ENCODE results near the gene LMOD2.
"Not testable (repeated sequence)": the region's sequence is repeated elsewhere in the genome, so short reads cannot be mapped to it uniquely, and the experiment has no call there.

Gene LMOD2

DNA sequence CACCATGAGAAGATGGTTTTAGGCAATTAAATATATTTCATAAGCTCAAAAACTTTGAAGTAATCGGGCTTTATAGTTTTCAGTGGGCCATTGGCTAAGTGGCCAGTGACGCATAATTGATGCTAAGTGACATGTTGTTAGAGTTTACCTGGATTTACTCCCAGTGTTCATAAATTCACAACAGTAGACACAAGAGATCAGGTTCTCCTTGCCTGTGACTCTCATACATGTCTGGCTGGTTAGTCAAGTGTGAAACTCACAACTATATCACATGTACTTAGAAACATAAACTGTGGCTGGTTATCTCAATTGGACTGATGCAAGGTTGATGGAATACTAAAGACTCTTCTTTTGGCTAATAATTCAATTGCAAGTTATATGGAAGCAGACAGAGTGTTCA, 27.8 kb upstream of the LMOD2 start:
- DNase-seq (ENCODE audit: insufficient read length) (no peak), FAIRE-seq (no peak)
- no peak for TF ChIP-seq POLR2AphosphoS5 (IDR thresholded peaks at IDR 0.05; ENCODE audit: low read depth, low read length)
- TF ChIP-seq POLR2A (IDR thresholded peaks at IDR 0.05; ENCODE audit: low read depth, low read length), result no peak
- no peak for TF ChIP-seq TAF1 (IDR thresholded peaks at IDR 0.05; ENCODE audit: borderline replicate concordance, low read depth, low read length)

DNA sequence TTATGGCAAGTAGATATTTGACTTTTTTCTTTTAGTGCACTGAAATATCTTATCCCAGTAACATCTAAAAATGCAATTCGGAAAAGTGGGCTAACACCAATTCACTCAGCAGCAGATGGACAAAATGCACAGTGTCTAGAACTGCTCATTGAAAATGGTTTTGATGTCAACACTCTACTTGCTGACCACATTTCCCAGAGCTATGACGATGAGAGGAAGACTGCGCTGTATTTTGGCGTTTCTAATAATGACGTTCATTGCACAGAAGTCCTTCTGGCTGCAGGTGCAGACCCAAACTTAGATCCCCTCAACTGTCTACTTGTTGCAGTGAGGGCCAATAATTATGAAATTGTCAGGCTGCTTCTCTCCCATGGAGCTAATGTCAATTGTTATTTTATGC, 26.8 kb upstream of the LMOD2 start:
- DNase-seq (ENCODE audit: insufficient read length) (no peak), FAIRE-seq (no peak)
- TF ChIP-seq TAF1 (IDR thresholded peaks at IDR 0.05; ENCODE audit: borderline replicate concordance, low read depth, low read length) (no peak), POLR2A (IDR thresholded peaks at IDR 0.05; ENCODE audit: low read depth, low read length) (no peak), POLR2AphosphoS5 (IDR thresholded peaks at IDR 0.05; ENCODE audit: low read depth, low read length) (no peak)

DNA sequence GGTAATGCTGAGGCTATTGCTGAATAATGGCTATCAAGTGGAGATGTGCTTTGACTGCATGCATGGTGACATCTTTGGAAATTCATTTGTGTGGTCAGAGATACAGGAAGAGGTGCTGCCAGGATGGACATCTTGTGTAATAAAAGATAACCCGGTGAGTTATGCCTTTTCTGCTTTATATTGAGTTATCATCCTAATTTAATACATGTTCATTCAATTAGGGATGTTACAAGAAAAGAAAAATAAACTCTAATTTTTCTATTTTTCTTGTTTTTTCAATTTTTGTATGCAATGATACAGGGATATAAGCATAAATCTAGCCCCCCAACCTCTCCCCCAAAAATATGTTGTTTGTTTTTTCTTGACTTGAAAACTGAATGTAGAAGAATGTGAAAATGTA, 26.4 kb upstream of the LMOD2 start:
- TF ChIP-seq POLR2A (IDR thresholded peaks at IDR 0.05; ENCODE audit: low read depth, low read length) (no peak), TAF1 (IDR thresholded peaks at IDR 0.05; ENCODE audit: borderline replicate concordance, low read depth, low read length) (no peak), POLR2AphosphoS5 (IDR thresholded peaks at IDR 0.05; ENCODE audit: low read depth, low read length) (no peak)
- FAIRE-seq (no peak), DNase-seq (ENCODE audit: insufficient read length) (no peak)

DNA sequence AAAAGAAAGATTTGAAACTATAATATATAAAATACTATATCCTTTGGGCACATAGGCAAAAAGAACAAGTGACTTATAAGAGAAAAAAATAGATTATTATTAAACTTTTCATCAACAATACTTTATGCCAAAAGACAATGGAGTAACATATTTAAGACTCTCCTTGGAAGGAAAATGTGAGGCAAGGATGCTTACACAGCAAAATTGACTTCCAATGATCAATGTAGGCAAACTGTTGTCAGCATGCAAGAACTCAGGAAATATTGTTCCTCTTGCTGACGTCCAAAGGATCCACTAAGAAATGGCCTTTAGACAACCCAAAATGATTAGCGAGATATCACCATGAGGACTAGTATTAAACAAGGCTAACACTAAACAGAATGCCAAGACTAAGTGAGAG, 22.9 kb upstream of the LMOD2 start:
- no peak for FAIRE-seq
- TF ChIP-seq TAF1 (IDR thresholded peaks at IDR 0.05; ENCODE audit: borderline replicate concordance, low read depth, low read length) (no peak), POLR2A (IDR thresholded peaks at IDR 0.05; ENCODE audit: low read depth, low read length) (no peak), POLR2AphosphoS5 (IDR thresholded peaks at IDR 0.05; ENCODE audit: low read depth, low read length) (no peak)
- DNase-seq (ENCODE audit: insufficient read length), result no peak

DNA sequence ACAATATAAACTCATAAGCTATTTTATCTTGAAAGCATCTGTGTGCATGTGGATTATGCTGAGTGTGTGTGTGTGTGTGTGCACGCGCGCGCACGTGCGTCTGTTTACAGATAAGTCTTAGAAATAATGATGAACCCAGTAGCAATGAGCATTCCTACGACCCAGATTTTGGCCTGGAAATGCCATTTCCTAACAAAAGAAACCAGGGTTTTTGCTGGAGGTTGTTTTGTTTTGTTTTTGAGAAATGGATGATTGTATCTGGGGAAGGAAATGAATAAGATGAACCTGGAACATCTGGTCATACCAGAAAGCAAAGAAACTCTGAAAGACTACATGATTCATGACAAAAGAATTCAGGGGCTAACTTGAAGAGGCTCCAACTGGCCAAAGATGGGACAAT, 22.1 kb upstream of the LMOD2 start:
- DNase-seq (ENCODE audit: insufficient read length) (no peak), FAIRE-seq (no peak)
- TF ChIP-seq POLR2A (IDR thresholded peaks at IDR 0.05; ENCODE audit: low read depth, low read length), result no peak
- no peak for TF ChIP-seq TAF1 (IDR thresholded peaks at IDR 0.05; ENCODE audit: borderline replicate concordance, low read depth, low read length)
- TF ChIP-seq POLR2AphosphoS5 (IDR thresholded peaks at IDR 0.05; ENCODE audit: low read depth, low read length), result no peak

DNA sequence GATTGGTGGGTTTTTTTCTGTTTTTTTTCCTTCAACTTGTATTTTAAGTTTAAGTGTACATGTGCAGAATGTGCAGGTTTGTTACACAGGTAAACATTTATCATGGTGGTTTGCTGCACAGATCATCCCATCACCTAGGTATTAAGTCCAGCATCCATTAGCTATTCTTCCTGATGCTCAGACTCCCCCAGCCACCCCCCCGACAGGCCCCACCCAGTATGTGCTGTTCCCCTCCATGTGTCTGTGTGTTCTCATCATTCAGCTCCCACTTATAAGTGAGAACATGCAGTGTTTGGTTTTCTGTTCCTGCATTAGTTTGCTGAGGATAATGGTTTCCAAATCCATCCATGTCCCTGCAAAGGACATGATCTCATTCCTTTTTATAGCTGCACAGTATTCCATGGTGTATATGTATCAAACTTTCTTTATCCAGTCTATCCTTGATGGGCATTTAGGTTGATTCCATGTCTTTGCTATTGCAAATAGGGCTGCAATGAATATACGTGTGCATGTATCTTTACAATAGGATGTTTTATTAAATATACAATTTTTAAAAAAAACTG, 21.6 kb upstream of the LMOD2 start:
- DNase-seq (ENCODE audit: insufficient read length); FAIRE-seq: not testable (repeated sequence)

DNA sequence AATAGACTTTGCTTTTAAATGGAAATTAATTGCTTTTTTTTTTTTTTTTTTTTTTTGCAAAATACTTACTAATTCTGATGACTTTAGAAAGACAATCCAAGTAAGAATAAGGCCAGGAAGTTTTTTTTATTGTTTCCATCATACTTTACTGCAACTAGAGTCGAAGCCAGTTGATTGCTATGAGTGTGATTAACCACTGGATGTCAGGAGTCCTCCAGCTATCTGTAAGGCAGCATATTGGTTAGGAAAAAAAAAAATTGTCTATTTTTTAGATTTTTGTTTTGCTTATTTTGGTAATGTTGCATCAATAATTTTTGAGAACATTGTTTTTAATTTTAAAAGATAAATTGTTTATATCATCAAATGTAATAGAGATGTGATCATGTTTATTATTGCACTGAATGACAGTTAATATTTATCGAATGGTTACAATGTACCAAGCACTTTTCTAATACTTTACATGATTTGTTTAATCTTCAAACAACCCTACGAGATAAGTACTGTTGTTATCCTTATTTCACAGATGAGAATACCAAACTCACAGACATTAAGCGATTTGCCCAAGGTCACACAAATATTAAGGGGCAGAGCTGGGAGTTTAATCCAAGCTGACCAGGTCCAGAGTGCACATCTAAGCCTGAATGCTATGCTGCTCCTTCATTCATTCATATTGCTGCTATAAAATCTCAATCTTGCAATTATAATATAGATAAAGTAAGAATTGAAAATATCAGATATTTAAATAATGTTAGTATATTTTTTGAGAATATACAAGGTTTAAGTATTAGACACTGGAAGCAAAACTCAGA, 19.9 kb upstream of the LMOD2 start:
- DNase-seq (ENCODE audit: insufficient read length) (no peak), FAIRE-seq (no peak)
- no peak for TF ChIP-seq TAF1 (IDR thresholded peaks at IDR 0.05; ENCODE audit: borderline replicate concordance, low read depth, low read length)
- no peak for TF ChIP-seq POLR2AphosphoS5 (IDR thresholded peaks at IDR 0.05; ENCODE audit: low read depth, low read length)
- no peak for TF ChIP-seq POLR2A (IDR thresholded peaks at IDR 0.05; ENCODE audit: low read depth, low read length)

DNA sequence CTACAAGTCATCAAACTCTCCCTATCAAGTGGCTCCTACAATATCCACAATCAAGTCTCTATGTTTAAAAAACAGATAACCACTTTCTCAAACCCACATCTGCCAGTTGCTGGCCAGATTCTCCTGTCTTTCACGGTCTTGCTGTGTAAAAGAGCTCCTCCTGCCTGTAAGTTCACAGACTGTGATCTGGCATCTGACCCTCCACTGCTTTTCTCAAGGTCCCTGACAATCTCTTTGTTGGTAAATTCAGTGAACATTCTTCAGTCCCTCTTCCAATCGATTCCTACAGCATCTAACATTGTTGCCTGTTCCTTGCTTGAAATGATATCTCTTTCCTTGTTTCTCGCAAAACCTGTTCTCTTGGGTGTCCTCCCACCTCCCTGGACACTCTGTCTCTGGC, 18.5 kb upstream of the LMOD2 start:
- TF ChIP-seq TAF1 (IDR thresholded peaks at IDR 0.05; ENCODE audit: borderline replicate concordance, low read depth, low read length), result no peak
- no peak for TF ChIP-seq POLR2A (IDR thresholded peaks at IDR 0.05; ENCODE audit: low read depth, low read length)
- TF ChIP-seq POLR2AphosphoS5 (IDR thresholded peaks at IDR 0.05; ENCODE audit: low read depth, low read length), result no peak
- no peak for FAIRE-seq
- no peak for DNase-seq (ENCODE audit: insufficient read length)

DNA sequence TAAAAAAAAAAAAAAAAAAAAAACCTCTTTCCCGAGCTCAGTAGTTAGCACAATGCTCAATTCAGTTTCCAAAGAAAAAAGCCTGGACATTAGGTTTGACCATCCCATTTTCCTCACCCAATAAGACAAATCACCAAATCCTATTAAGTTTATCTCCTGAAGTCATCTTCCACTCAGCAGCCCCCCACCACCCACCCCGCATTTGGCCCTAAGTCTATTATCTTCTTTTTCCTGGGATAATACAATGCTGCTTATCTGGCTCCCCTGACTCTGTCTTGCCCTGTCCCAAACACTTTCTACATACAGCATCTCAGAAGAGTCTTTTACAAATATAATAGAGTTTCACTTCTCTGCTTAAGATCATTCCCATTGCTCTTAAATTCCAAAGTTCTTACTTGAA, 17.8 kb upstream of the LMOD2 start:
- no peak for TF ChIP-seq TAF1 (IDR thresholded peaks at IDR 0.05; ENCODE audit: borderline replicate concordance, low read depth, low read length)
- TF ChIP-seq POLR2AphosphoS5 (IDR thresholded peaks at IDR 0.05; ENCODE audit: low read depth, low read length), result no peak
- no peak for TF ChIP-seq POLR2A (IDR thresholded peaks at IDR 0.05; ENCODE audit: low read depth, low read length)
- DNase-seq (ENCODE audit: insufficient read length) (no peak), FAIRE-seq (no peak)

DNA sequence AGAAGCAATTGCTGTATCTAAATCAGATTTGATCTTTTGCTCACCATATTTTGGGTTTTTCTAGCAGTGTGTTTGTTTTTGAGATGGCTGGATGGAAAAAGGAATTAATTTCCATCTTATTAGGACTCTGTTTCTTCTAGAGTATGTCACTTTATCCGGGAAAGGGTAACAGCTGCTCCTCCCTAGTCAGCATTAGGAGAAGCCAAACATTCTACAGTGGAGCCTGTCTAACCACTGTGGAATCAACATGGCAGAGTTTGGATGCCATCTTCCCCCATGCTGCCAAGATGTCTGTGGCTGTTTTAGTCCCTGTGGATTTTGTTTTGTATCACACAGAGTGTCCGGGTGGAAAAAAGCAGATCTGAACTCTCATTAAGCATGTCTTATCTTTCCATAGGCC, 16.0 kb upstream of the LMOD2 start:
- no peak for DNase-seq (ENCODE audit: insufficient read length)
- TF ChIP-seq POLR2A (IDR thresholded peaks at IDR 0.05; ENCODE audit: low read depth, low read length) (no peak), TAF1 (IDR thresholded peaks at IDR 0.05; ENCODE audit: borderline replicate concordance, low read depth, low read length) (no peak), POLR2AphosphoS5 (IDR thresholded peaks at IDR 0.05; ENCODE audit: low read depth, low read length) (no peak)
- no peak for FAIRE-seq

DNA sequence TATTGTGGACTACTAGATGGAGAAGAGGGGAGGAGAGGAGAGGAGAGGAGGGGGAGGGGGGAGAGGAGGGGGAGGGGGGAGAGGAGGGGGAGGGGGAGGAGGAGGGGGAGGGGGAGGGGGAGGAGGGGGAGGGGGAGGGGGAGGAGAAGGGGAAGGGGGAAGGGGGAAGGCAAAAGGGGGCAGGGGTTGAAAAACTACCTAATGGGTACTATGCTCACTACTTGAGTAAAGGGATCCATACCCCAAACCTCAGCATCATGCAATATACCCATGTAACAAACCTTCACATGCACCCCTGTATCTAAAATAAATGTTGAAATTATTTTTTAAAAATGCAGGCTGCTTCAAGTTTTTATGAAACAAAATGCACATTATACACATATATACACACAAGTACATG, 15.1 kb upstream of the LMOD2 start:
- FAIRE-seq, result no peak
- no peak for TF ChIP-seq TAF1 (IDR thresholded peaks at IDR 0.05; ENCODE audit: borderline replicate concordance, low read depth, low read length)
- TF ChIP-seq POLR2AphosphoS5 (IDR thresholded peaks at IDR 0.05; ENCODE audit: low read depth, low read length), result no peak
- no peak for TF ChIP-seq POLR2A (IDR thresholded peaks at IDR 0.05; ENCODE audit: low read depth, low read length)
- no peak for DNase-seq (ENCODE audit: insufficient read length)

DNA sequence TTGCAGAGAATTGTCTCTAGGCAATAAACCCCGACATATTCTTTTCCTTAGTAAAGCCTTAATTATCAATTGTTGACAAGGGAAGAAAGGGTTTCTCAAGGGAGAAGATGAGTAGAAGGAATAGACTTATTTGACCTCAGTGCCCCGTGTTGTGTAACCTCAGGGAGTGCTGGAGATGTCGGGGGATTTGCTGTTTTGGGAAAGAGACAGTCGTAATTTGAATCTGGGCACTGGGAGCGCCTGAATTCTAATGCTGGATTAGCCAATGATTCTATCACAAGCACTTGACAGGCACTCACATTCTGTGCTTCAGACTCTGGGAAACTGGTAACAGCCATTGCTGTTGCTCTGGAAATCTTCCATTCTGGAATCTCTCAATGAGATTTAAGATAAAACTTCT, 13.8 kb upstream of the LMOD2 start:
- DNase-seq (ENCODE audit: insufficient read length), result no peak
- no peak for FAIRE-seq
- TF ChIP-seq POLR2AphosphoS5 (IDR thresholded peaks at IDR 0.05; ENCODE audit: low read depth, low read length) (no peak), POLR2A (IDR thresholded peaks at IDR 0.05; ENCODE audit: low read depth, low read length) (no peak), TAF1 (IDR thresholded peaks at IDR 0.05; ENCODE audit: borderline replicate concordance, low read depth, low read length) (no peak)

All from GM12892 (cell line).